ENCODE results near the gene DNAJC3.

Gene DNAJC3

GRCh38 chr13:95643571-95643935, 33.4 kb upstream of the DNAJC3 start:
- TF ChIP-seq TCF12 (IDR thresholded peaks at IDR 0.05; ENCODE audit: low read depth) (no peak), CREB1 (IDR thresholded peaks at IDR 0.05; ENCODE audit: low read depth) (no peak), YY1 (IDR thresholded peaks at IDR 0.05; ENCODE audit: low read depth) (no peak), EP300 (IDR thresholded peaks at IDR 0.05; ENCODE audit: borderline replicate concordance) (no peak), TAF1 (IDR thresholded peaks at IDR 0.05; ENCODE audit: low read depth) (no peak), TEAD4 (IDR thresholded peaks at IDR 0.05) (no peak), FOXM1 (IDR thresholded peaks at IDR 0.05; ENCODE audit: borderline replicate concordance, low read depth) (no peak), ZBTB7A (IDR thresholded peaks at IDR 0.05; ENCODE audit: low read depth) (no peak), RAD21 (IDR thresholded peaks at IDR 0.05; ENCODE audit: low read depth) (no peak), EGR1 (IDR thresholded peaks at IDR 0.05) (no peak), MAX (IDR thresholded peaks at IDR 0.05) (no peak), CEBPB (IDR thresholded peaks at IDR 0.05) (no peak), NFIC (IDR thresholded peaks at IDR 0.05) (no peak)
- TF ChIP-seq, protein P1, sequence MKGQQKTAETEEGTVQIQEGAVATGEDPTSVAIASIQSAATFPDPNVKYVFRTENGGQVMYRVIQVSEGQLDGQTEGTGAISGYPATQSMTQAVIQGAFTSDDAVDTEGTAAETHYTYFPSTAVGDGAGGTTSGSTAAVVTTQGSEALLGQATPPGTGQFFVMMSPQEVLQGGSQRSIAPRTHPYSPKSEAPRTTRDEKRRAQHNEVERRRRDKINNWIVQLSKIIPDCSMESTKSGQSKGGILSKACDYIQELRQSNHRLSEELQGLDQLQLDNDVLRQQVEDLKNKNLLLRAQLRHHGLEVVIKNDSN (IDR thresholded peaks at IDR 0.05): no peak
- TF ChIP-seq, protein P2, sequence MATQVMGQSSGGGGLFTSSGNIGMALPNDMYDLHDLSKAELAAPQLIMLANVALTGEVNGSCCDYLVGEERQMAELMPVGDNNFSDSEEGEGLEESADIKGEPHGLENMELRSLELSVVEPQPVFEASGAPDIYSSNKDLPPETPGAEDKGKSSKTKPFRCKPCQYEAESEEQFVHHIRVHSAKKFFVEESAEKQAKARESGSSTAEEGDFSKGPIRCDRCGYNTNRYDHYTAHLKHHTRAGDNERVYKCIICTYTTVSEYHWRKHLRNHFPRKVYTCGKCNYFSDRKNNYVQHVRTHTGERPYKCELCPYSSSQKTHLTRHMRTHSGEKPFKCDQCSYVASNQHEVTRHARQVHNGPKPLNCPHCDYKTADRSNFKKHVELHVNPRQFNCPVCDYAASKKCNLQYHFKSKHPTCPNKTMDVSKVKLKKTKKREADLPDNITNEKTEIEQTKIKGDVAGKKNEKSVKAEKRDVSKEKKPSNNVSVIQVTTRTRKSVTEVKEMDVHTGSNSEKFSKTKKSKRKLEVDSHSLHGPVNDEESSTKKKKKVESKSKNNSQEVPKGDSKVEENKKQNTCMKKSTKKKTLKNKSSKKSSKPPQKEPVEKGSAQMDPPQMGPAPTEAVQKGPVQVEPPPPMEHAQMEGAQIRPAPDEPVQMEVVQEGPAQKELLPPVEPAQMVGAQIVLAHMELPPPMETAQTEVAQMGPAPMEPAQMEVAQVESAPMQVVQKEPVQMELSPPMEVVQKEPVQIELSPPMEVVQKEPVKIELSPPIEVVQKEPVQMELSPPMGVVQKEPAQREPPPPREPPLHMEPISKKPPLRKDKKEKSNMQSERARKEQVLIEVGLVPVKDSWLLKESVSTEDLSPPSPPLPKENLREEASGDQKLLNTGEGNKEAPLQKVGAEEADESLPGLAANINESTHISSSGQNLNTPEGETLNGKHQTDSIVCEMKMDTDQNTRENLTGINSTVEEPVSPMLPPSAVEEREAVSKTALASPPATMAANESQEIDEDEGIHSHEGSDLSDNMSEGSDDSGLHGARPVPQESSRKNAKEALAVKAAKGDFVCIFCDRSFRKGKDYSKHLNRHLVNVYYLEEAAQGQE (IDR thresholded peaks at IDR 0.05; ENCODE audit: low read depth): no peak

- TF ChIP-seq, protein P1 (IDR thresholded peaks at IDR 0.05): no peak
- no peak for TF ChIP-seq YY1 (IDR thresholded peaks at IDR 0.05; ENCODE audit: low read depth)
- TF ChIP-seq ZBTB7A (IDR thresholded peaks at IDR 0.05; ENCODE audit: low read depth): no peak
- no peak for TF ChIP-seq TAF1 (IDR thresholded peaks at IDR 0.05; ENCODE audit: low read depth)
- TF ChIP-seq EGR1 (IDR thresholded peaks at IDR 0.05): no peak
- TF ChIP-seq CEBPB (IDR thresholded peaks at IDR 0.05): no peak
- TF ChIP-seq TEAD4 (IDR thresholded peaks at IDR 0.05): no peak
- TF ChIP-seq, protein P2 (IDR thresholded peaks at IDR 0.05; ENCODE audit: low read depth): no peak
- no peak for TF ChIP-seq EP300 (IDR thresholded peaks at IDR 0.05; ENCODE audit: borderline replicate concordance)
- no peak for TF ChIP-seq MAX (IDR thresholded peaks at IDR 0.05)
- no peak for TF ChIP-seq FOXM1 (IDR thresholded peaks at IDR 0.05; ENCODE audit: borderline replicate concordance, low read depth)
- TF ChIP-seq CREB1 (IDR thresholded peaks at IDR 0.05; ENCODE audit: low read depth): no peak
- TF ChIP-seq TCF12 (IDR thresholded peaks at IDR 0.05; ENCODE audit: low read depth): no peak
- TF ChIP-seq NFIC (IDR thresholded peaks at IDR 0.05): no peak
- no peak for TF ChIP-seq RAD21 (IDR thresholded peaks at IDR 0.05; ENCODE audit: low read depth)
Observed at GRCh38 chr13:95643936-95644598, 32.9 kb upstream of the DNAJC3 start.

DNA sequence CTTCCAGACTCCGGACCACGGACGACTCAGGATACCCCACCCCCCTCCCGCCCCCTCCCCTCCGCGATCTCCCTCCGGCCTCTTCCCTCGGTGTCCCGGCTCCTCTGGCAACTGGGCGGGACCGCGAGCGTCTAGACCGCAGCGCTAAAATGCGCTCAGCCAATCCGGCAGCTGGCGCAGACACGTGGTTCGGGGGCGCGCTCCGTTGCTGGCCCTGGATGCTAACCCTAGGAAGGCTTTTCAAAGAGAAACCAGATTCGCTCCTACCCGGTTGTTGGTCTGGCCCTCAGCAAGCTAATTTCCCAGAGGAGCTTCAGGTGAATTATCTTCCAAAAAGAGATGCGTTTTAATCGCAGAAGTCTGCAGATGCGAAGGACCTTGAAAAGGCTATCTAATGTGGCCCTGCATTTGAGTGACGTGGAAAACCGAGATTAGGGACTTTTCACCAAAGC, 32.3 kb upstream of the DNAJC3 start, which contains the start of gene DZIP1:
TSS of gene DZIP1 (minus strand) at position 106 of the 452 bp plus-strand sequence. CDS start 2,677 bp downstream, outside the sequence.
- no peak for TF ChIP-seq YY1 (IDR thresholded peaks at IDR 0.05; ENCODE audit: low read depth)
- TF ChIP-seq RAD21 (IDR thresholded peaks at IDR 0.05; ENCODE audit: low read depth): no peak
- TF ChIP-seq, protein P1 (IDR thresholded peaks at IDR 0.05): no peak
- no peak for TF ChIP-seq CREB1 (IDR thresholded peaks at IDR 0.05; ENCODE audit: low read depth)
- TF ChIP-seq ZBTB7A (IDR thresholded peaks at IDR 0.05; ENCODE audit: low read depth): no peak
- no peak for TF ChIP-seq EGR1 (IDR thresholded peaks at IDR 0.05)
- no peak for TF ChIP-seq EP300 (IDR thresholded peaks at IDR 0.05; ENCODE audit: borderline replicate concordance)
- TF ChIP-seq CEBPB (IDR thresholded peaks at IDR 0.05): no peak

DNA sequence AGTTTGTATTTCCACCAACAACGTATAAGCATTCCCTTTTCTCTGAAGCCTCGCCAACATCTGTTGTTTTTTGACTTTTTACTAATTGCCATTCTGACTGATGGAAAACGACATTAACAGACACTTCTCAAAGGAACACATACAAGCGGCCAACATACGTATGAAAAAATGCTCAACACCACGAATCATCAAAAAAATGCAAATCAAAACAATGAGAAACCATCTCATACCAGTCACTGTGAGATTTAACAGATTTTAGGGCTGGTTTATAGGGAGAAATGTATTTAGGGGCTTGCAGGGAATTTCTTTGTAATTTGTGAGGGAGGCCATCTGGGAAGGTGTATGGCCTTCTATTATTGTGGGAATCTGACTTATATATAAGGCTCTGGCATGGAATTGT, 29.6 kb upstream of the DNAJC3 start:
- TF ChIP-seq, protein P2 (IDR thresholded peaks at IDR 0.05; ENCODE audit: low read depth): no peak
- no peak for TF ChIP-seq EP300 (IDR thresholded peaks at IDR 0.05; ENCODE audit: borderline replicate concordance)
- TF ChIP-seq TAF1 (IDR thresholded peaks at IDR 0.05; ENCODE audit: low read depth): no peak
- TF ChIP-seq CEBPB (IDR thresholded peaks at IDR 0.05): no peak
